Measurements from ENCODE around the gene SLC5A3. TPM values are rescaled to one million over a fixed set of nuclear protein-coding genes. Genes with fewer than 3 reads are reported as not detected.

The SLC5A3 gene
- total RNA-seq = 10 to 100 TPM; 23.3 to 24.5 TPM

DNA sequence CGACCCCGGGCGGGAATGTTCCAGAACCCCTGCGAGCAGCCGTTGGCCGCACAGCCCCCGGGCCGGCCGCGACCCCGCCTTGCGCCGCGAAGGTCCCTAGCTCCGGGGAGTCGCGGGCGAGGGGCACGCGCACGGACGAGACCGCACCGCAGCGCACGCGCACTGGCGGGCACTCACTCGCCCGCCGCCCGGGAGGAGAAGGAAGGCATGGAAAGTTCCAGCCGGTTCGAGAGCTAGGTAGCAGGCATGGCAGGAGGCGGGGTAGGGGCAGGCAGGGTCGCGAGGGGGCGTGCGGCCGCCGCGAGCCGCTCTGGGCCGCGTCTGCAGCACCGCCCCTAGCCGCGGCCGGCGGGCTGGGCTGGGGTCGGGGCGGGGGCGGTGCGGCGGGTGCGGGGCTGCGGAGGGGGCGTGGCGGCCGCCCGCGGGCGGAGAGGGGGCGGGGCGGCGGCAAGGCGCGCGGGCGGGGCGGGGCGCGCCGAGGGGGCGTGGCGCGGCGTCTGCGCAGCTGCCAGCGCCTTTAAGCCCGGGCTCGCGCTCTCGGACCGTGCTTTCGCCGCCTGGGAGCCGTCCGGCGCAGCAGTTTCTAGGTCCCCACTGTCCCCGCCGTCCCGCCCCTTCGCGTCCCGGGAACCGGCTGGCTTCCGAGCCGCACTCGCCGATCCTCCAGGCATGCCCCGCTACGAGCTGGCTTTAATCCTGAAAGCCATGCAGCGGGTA lies at the start of gene SLC5A3, which contains the start of gene MRPS6:
Gene SLC5A3 (plus strand): TSS at position 547 of the 717 bp plus-strand sequence. CDS start 21,621 bp downstream, outside the sequence.
Gene MRPS6 (plus strand): TSS at position 547 of the 717 bp plus-strand sequence. CDS start 123 bp downstream, at position 670.

Other genes starting within 250 kb of the SLC5A3 start
- gene ATP5PO, start 157.8 kb upstream of the SLC5A3 start, total RNA-seq = 100 to 1,000 TPM; 194 to 198 TPM
- gene MRPS6, start within 50 bp of the SLC5A3 start, total RNA-seq = 10 to 100 TPM; 64.2 to 66.7 TPM